Stimulated activated CD8-positive, alpha-beta memory T cell treated with anti-CD3 and anti-CD28 coated beads, Interleukin-4, amount 100 ng/mL, for 24 hours (primary cell): ENCODE results near the gene NAIF1.
"Not testable (repeated sequence)": the region's sequence is repeated elsewhere in the genome, so short reads cannot be mapped to it uniquely, and the experiment has no call there.

ENCODE experiments used
- DNase-seq: peaks from one replicate; pipeline ENCODE4 v3.0.0-alpha.2; 2020; ENCODE audit warnings: low read depth

NAIF1 gene, protein sequence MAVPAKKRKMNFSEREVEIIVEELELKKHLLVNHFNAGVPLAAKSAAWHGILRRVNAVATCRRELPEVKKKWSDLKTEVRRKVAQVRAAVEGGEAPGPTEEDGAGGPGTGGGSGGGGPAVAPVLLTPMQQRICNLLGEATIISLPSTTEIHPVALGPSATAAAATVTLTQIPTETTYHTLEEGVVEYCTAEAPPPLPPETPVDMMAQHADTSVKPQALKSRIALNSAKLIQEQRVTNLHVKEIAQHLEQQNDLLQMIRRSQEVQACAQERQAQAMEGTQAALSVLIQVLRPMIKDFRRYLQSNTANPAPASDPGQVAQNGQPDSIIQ

DNA sequence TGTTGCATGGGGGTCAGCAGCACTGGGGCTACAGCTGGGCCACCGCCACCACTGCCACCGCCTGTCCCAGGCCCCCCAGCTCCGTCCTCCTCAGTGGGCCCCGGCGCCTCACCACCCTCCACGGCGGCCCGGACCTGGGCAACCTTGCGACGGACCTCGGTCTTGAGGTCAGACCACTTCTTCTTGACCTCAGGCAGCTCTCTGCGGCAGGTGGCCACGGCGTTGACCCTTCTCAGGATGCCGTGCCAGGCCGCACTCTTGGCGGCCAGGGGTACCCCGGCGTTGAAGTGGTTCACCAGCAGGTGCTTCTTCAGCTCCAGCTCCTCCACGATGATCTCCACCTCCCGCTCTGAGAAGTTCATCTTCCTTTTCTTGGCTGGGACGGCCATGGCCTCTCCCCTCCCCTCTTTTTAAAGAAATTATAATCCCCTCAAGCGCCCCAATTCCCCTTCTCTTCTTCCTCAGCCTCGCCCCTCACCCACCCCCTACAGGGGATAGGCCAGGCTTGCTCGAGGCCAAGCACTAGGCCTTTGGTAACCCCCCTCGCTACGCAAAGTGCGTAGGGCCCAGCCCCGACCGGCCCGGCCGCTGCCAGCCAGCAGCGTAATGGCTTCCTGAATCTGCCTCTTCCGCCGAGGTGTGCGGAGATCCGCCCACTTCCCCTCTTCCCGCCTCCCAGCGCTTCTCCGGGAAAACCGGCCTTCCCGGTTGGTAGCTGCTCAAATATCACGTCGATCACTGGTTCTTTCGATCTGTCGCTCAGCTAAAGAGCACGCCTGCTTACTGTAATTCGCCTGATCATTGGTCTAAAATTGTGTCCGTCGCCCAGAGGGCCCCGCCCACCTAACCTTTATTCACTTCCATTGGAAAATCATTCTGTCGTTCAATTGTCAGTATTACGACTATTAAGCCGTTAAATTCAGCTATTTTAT is at the start of gene NAIF1:
Gene NAIF1 (minus strand): TSS at position 608 of the 932 bp plus-strand sequence. CDS start 219 bp downstream, at position 389.
- peak; percentile 89 for DNase-seq

GRCh38 chr9:128116104-128117083 is 49.3 kb upstream of the NAIF1 start:
- DNase-seq: no peak

- DNase-seq: no peak
Measured at GRCh38 chr9:128115187-128116103, 48.3 kb upstream of the NAIF1 start.

- DNase-seq: no peak
Measured at GRCh38 chr9:128114326-128115186, 47.4 kb upstream of the NAIF1 start.

DNA sequence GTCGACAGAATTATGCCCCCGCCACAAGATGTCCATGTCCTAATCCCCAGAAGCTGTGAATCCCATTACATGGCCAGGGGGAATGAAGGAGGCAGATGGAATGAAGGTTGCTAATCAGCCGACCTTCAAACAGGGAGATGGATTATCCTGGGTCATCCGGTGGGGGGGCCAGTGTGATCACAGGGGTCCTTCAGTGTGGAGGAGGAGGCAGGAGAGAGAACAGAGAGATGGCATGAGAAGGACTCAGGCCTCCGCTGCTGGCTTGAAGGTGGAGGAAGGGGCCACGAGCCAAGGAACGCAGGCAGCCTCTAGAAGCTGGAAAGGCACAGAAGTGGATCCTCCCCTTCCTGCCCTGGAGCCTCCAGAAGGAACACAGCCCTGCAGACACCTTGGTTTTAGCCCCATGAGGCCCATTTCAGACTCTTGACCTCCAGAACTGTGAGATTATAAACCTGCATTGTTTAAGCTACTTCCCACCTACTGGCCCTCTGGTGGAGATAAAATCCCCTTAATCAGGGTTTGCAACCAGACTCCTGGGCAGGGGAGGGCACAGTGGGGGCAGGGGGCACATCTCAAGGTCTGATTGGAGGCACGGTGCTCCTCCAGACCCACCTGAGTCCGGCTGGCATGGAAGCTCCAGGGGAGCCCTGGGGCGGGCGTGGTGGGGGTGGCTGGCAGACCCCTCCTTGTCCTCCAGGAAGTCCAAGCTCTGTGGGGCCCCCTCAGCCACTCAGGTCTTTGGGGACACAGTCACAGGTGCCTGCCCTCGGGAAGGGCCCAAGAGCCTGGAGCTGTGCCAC is 46.6 kb upstream of the NAIF1 start:
- no peak for DNase-seq

DNA sequence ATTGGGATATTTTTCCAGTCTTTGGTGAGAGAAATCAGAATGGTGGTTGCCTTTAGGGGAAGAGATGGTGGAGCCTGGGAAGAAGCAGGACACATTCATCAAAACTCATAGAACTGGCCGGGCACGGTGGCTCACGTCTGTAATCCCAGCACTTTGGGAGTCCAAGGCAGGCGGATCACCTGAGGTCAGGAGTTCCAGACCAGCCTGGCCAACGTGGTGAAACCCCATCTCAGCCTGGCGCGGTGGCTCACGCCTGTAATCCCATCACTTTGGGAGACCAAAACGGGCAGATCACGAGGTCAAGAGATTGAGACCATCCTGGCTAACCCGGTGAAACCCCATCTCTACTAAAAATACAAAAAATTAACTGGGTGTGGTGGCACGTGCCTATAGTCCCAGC is 44.6 kb upstream of the NAIF1 start:
- not testable (repeated sequence) for DNase-seq

- DNase-seq: no peak
Measured at GRCh38 chr9:128109050-128109709, 42.1 kb upstream of the NAIF1 start.

GRCh38 chr9:128108269-128109049 is 41.3 kb upstream of the NAIF1 start:
- no peak for DNase-seq

DNA sequence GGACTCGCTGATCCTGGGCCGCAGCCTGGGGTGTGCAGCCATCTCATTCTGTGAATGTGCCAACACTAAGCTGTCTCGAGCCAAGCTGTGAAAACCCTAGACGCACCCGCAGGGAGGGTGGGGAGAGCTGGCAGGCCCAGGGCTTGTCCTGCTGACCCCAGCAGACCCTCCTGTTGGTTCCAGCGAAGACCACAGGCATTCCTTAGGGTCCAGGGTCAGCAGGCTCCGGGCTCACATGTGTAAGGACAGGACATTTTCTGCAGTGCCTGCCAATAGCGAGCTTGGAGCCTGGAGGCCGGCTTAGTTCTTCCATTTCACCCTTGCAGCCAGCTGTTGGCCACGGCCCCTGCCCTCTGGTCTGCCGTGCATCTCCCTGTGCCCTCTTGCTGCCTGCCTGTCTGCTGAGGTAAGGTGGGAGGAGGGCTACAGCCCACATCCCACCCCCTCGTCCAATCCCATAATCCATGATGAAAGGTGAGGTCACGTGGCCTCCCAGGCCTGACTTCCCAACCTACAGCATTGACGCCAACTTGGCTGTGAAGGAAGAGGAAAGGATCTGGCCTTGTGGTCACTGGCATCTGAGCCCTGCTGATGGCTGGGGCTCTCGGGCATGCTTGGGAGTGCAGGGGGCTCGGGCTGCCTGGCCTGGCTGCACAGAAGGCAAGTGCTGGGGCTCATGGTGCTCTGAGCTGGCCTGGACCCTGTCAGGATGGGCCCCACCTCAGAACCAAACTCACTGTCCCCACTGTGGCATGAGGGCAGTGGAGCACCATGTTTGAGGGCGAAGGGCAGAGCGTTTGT is 40.5 kb upstream of the NAIF1 start:
- DNase-seq: no peak

GRCh38 chr9:128106940-128107467 is 39.9 kb upstream of the NAIF1 start:
- DNase-seq: no peak

DNA sequence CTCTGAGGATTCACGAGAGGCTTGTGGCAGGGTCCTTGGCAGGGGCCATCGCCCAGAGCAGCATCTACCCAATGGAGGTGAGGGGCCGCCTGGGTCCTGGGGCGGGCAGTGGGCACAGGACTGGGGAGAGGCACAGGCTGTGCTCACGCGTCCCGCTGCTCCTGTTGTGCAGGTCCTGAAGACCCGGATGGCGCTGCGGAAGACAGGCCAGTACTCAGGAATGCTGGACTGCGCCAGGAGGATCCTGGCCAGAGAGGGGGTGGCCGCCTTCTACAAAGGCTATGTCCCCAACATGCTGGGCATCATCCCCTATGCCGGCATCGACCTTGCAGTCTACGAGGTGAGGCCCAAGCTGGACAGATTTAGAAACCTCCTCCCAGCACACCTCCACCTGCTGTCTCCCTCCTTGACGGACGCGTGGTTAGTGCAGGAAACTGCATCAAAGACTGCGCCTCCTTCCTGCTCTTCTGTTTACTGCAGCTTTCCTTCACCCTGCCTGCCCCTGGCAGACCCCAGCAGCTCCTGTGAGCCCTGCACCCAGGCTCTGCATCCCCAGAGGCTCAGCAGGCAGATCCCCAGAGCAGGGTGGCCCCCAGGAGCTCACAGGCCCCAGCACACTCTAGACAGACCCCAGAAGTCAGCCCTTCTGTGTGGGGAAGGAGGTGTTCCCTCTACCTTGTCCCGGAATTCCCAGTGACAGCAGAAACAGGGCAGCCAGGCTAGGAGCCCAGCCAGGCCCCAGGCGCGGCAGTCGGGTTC is 39.2 kb upstream of the NAIF1 start:
- no peak for DNase-seq

DNA sequence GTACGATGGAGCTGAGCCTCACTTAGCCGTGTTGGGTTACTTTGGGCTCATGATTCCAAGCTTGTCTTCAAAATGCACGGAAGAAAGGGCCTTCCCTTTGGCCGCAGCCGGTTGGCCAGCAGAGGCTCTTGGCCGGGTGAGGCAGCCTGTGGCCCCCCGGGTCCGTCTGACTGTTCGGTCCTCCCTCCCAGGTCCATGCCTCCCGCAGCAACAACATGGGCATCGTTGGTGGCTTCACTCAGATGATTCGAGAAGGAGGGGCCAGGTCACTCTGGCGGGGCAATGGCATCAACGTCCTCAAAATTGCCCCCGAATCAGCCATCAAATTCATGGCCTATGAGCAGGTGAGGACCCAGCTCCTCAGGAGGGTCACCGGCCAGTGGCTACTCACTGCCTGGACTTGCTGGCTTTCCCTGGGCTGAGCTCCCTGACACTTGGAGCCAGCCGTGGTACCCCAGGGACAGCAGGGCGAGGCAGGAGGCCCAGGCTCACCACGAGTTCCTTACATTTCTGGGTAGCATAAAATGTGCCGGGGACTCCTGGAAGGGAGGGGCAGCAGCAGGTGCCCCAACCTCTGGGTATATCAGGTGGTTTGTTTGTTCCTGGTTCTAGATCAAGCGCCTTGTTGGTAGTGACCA is 38.5 kb upstream of the NAIF1 start:
- DNase-seq: no peak

GRCh38 chr9:128104171-128104618 is 37.1 kb upstream of the NAIF1 start:
- DNase-seq: no peak

DNA sequence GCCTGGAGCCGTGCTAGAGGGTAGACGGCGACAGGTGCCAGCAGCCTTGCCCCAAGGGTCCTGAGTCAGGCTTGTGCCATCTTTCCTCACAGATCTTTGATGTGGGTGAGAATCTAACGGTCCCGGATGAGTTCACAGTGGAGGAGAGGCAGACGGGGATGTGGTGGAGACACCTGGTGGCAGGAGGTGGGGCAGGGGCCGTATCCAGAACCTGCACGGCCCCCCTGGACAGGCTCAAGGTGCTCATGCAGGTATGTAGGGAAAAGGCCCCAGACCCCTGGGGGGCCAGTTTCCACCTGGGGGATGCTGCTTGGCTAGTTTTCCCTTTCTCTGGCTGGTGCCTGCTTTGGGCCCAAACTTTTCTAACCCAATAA is 36.5 kb upstream of the NAIF1 start:
- no peak for DNase-seq
